Urothelium cell line (cell line): ENCODE measurements around the gene TMEM179.
"Not testable (repeated sequence)": the region's sequence is repeated elsewhere in the genome, so short reads cannot be mapped to it uniquely, and the experiment has no call there.

Experiments used
- DNase-seq: peaks from one replicate; pipeline ENCODE4 v3.0.0; 2011; ENCODE audit warnings: low spot score, mixed read lengths
- FAIRE-seq: peaks from 2 replicates; lab custom pipeline; 2011; peaks lifted over from hg19 to GRCh38; lab: Jason Lieb, UNC

Gene TMEM179

DNA sequence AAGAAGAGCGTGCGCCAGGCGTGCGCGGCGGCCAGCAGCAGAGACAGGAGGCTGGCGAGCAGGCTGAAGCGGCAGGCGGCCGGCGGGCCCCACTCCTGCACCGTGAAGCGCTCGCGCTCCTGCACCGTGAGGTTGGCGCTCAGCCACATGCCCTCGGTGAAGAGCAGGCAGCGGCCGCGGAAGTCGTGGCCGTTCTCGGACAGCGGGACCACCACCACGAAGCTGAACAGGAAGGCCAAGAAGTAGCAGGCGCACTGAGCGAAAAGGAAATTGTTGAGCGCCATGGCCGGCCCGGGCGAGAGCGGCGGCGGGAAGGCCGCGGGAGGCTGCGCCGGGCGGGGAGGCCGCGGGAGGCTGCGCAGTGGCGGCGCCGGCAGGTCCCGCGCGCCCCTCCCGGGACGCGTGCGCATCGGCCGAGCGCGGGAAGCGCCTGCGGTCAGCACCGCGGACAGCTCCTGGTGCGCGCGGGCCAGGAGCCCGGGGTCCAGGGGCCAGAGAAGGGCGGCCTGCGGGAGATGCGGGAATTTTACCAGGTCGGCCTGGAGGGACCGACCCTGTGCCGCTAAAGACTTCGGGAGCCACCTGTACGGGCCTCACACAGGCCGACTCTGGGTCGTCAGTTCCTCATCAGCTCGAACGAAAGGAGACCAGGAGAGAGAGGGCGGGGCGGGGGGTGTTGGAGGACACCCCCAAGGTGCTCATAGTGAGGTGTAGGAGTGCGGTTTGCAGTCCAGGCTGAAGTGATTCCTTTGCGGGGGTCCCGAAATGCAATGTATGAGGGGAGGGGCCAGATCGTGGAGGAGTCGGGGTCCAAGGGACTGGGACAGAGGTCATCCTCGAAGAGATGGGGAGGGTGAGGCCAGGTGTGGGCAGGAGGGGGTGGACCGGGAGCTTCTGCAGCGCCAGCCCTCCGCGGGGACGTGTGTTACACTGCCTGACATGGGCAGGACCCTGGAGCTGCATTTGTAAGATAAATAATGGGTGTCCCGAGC, at the start of gene TMEM179:
Gene TMEM179, minus strand, starts transcription at position 315 of the 992 bp plus-strand sequence. Its CDS starts 31 bp downstream, at position 284.
- FAIRE-seq = no peak
- peak; percentile 72 for DNase-seq

DNA sequence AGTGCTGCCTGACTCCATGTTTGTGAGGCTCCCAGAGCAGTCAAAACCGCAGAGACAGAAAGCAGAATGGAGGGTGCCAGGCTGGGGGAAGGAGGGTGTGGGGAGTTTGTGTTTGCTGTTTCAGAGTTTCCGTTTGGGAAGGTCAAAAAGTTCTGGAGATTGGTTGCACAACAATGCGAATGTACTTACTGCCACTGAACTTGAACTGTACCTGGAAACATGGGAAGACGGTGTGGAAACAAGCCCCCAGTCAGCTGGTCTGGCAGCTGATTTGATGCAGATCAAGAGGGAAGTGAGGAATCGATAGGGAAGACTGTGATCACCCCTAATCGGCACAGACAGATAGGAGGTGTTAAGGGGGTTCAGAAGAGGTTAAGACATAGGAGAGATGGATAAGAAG, 49.5 kb upstream of the TMEM179 start:
- no peak for FAIRE-seq
- DNase-seq = no peak

DNA sequence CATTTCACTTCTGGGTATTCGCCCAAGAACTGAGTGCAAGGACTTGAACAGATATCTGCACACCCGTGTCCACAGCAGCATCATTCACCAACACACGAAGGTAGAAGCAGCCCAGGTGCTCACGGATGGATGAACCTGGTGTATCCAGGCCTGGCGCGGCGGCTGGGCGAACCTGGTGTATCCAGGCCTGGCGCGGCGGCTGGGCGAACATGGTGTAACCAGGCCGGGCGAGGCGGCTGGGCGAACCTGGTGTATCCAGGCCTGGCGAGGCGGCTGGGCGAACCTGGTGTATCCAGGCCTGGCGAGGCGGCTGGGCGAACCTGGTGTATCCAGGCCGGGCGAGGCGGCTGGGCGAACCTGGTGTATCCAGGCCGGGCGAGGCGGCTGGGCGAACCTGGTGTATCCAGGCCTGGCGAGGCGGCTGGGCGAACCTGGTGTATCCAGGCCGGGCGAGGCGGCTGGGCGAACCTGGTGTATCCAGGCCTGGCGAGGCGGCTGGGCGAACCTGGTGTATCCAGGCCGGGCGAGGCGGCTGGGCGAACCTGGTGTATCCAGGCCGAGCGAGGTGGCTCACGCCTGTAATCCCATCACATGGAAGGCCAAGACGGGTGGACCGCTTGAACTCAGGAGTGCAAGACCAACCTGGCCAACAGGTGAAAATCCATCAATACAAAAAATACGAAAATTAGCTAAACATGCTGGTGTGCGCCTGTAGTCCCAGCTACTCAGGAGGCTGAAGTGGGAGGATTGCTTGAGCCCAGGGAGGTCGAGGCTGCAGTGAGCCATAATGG, 48.8 kb upstream of the TMEM179 start:
- FAIRE-seq, DNase-seq: not testable (repeated sequence)

DNA sequence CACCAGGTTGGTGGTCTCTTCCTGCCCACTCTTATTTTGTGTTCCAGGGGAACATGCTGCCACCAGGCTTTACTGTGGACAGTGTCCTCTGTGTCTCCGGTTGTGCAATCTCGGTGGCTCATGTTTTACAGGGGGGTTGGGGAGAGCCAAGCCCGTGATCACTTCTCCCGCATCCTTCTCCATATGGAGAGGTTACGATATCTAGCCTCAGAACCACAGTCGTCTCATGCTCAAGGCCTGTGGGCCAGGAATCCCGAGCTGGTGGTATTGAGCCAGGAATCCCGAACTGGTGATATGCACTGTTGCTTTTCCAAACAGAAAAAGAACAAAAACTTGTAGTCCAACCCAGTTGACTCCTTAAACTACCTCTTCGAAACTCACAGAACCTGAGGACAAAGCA, 47.8 kb upstream of the TMEM179 start:
- DNase-seq (no peak), FAIRE-seq (no peak)

DNA sequence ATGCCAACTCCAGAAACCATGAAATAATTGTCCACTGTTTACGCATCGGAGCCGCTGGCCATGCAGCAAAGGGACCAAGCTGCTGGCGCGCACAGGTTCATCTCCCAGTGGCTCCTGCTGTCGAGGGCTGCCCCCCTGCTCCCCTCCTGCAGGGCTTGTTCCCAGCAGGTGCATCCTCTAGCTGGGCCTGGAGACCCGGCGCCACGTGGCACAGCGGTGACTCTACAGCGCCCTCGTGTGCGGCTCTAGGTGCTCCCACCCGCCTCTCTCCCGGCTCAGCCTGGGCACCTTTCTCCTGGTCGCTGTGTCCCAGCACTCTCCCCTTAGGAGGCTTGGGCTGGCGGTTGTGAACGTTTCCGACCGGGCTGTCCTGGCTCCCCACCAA, 47.3 kb upstream of the TMEM179 start:
- DNase-seq = no peak
- no peak for FAIRE-seq

DNA sequence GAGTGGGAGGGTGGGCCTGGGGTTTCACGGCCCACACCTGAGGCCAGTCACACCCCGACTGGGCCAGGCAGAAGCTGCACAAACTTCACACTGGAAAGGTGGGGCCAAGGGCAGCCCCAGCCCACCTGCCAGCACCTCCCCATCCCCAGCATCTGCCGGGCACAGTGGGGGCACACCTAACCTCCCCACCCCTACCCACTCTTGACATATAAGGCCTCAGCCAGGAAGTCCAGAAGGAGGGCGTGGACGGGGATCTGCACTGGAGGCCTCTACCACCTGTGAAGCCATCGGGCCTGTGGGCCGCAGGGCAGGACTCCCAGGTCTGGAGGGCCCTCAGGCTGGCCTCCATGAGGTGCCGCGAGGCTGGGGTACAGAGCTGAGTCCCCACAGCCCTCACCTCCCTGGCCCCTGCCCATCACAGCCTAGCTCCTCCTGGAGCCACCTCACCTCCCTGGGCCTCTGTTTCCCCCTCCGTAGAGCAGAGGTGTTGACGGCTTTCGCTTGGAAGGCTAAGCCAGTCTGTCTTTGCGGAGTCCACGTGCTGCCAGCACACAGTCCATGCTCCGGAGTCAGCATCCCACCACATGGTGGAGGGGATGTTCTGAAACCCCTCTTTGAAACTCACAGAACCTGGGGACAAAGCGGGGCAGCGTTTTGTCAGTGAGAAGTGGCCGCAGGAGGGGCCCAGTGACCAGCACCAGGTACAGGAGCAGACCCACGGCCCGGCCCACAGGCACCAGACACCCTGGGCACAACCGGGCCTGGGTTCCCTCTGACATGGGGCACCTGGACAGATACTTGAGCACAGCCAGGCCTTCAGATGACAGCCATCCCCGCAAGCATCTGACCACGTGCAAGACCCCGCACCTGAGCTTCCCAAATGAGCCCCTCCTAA, 46.7 kb upstream of the TMEM179 start:
- no peak for DNase-seq

DNA sequence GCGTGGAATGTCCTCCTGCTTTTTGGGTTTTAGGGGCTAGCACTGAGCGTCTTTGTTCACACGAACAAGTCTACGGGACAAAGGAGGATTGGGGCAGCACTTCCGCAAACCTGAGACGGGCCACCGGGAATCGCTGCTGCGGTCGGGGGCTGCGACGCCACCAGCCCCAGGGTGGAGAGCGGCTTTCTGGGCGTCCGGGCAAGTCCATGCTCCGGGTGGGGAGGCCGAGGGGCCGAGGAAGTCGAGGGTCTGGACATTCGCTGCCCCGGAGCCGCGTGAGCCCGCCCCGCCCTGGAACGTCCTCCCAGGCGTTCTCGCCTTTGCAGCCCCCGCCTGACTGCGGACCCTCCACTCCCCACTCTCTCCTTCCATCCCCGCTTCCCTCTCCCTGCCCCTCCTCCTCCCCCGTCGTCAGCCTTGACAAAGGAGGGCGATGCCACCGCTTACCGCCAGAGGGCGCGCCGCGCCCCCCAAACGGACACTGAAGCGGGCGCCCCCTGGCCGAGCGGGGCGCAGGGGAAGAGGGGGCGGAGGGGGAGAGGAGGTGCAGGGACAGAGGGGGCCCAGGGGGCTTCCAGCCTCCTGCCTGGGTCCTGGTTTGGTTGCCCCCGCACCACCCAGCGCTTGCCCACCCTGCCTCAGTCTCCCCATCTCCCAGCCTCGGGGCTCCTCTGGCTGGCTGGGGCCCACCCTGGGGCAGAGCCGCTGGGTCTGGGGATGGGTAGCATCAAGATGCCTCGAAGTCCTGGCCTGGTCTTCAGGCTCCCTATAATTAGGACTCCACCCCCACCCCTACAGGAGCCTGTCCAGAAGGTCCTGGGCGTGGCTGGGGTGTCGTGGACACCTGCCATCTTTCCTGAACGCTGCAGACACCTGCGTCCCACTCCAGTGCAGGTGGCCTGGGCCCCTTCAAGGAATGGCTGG, 45.7 kb upstream of the TMEM179 start:
- DNase-seq (peak; percentile 46), FAIRE-seq (no peak)

More for the DNA sequence above, 46.7 kb upstream of the TMEM179 start:
- FAIRE-seq = no peak

DNA sequence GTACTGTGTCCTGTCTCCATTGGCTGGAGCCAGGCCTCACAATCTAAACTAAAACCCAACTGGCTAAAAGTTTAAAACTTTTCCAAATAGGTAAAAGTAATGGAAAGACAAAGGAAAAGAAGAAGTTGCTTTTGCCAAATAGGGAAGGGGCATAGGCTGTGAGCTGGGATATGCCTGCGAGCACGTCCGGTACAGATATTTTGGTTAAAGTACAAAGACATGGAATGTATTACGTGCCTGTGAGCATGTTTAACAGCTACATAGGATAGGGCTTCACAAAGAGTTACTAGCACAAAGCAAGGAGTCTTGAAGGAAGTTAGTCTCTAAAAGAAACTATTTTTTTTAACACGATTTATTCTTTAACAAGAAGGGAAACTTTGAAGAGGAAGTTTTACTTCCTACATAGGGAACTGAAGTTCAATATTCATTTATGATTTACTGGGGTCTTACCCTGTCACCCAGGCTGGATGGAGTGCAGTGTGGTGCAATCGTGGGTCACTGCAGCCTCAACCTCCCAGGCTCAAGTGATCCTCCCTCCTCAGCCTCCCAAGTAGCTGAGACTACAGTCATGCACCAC, 43.0 kb upstream of the TMEM179 start:
- FAIRE-seq = no peak
- no peak for DNase-seq

DNA sequence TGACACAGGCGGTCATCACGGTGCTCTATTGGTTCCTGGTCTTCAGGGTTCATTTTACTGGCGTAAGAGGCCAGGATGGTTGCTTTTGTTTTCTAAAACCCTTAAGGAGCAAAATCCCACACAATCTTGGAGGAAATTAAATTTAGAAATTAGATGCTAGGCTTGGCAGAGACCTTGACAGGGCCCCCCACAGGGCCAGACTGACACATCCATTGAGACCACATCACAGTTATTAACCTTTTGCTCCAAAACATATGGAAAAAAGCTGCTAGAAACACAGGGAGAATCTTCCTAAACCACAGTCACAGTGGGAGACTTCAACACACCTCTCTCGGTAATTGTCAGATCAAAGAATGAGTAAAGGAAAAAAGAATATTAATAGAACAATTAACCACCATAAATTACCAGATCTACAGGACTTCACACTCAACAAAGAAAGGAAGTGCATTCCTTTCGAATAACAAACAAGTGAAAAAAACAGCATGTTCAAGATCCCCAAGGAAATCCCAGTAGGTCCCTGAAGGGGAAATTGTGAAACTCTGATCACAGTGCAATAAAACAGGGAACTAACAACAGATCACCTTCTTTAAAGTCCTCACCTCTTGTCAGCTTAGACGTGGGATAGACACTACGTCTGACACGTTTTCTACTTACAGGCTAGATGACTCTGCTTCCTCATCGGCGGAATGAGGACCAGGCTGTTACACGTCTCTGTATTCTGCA, 40.2 kb upstream of the TMEM179 start:
- no peak for FAIRE-seq
- DNase-seq = no peak

DNA sequence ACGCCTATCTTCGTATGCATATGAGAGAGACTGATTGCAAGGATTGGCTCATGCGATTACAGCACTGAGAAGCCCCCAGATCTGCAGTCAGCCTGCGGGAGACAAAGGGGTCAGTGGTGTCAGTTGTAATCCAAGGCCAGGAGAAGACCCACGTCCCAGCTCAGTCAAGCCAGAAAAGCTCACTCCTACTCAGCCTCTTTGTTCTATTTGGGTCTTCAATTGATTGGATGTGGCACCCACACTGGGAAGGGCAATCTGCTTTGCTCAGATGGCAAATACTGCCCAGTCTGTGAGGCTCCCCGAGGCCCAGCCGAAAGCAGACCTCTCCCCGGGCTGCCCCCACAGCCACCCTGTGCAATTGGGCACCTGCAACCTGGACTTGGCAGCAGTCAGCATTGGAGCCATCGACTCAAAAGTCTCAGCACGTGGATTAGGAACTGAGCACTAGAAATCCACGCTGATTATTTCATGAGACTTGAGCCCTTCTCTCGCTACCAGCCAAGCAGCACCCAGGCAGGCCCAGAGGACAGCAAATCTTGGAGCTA, 39.6 kb upstream of the TMEM179 start:
- DNase-seq (no peak), FAIRE-seq (no peak)

DNA sequence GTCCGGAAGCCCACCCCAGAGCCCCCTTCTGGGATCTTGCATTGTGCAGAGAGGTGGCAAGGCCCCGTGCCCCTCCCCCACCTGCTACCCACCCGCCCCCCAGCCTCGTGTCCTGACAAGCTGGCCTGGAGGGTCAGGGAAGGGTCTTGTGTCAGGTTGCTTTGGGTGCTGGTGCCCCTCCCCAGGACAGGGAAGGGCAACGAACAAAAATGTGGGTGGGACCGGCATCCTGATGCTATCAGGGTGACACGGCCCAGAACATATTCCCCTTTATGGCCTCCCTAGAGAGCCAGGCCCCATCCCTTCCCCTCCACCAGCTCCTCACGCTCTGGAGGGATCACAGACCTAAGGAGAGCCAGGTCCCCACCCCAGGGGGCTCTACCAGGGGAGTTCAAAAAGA, 38.7 kb upstream of the TMEM179 start:
- DNase-seq = no peak
- no peak for FAIRE-seq

DNA sequence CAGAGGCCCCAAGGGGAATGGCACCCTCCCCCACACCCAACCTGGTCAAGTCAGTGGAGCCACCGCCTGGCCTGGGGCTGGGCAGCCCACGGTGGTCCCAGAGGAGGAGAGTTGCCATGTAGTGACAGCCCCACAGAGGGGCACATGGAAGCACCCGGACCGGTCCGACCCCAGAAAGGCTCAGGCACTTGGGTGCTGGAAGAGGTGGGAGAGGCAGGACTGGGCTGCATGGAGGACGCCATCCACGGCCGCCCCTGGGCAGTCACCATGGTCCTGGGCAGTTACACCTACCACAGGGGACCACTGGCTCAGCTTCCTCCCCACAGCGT, 37.9 kb upstream of the TMEM179 start:
- no peak for FAIRE-seq
- DNase-seq = no peak

DNA sequence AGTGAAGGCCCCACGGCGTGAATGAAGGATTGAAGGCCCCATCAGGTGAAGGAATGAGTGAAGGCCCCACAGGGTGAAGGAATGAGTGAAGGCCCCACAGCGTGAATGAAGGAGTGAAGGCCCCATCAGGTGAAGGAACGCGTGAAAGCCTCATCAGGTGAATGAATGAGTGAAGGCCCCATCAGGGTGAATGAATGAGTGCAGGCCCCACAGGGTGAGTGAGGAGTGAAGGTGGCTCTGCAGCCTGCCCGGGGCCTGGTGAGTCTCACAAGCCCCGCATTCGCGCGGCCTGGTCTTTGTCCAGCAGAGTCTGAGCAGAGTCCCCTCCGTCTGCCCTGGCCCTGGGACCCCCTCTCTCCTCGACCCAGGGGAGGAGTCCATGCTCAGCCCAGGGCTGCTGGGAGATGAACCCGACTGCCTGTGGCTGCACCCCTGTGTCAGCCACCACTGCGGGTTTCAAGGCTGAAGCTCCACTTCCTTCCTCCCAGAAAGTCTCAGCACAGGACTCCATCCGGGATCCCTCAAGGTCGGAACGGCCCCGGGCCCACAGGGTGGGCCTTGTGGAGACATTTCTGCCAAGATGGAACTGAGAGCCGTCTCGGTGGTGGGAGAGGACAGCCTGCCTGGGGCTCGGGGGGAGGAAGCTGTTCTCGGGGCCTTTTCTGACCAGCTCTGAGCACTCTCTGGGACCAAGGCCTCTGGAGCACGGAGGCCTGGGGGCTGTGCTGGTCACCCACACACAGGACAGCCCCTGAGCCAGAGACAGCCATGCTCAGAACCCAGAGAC, 37.4 kb upstream of the TMEM179 start:
- FAIRE-seq (no peak), DNase-seq (no peak)

DNA sequence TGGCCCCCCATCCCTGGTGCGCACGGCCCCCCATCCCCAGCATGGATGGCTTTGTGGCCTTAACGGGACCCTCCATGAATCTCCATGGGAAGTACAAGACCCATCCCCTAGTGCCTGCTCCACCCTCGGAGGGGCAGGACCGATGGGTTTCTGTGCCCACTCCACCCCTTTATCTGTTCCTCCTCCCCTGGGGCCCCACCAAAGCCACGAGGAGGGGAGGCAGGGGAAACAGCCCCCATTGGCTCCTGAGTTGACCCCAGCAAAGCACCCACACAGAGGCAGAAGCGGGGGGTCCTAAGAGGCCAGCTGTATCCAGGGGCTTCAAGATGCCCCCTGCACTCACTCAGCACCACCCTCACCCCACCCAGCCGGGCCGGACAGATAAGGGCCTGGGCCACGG, 36.1 kb upstream of the TMEM179 start:
- DNase-seq (no peak), FAIRE-seq (no peak)

DNA sequence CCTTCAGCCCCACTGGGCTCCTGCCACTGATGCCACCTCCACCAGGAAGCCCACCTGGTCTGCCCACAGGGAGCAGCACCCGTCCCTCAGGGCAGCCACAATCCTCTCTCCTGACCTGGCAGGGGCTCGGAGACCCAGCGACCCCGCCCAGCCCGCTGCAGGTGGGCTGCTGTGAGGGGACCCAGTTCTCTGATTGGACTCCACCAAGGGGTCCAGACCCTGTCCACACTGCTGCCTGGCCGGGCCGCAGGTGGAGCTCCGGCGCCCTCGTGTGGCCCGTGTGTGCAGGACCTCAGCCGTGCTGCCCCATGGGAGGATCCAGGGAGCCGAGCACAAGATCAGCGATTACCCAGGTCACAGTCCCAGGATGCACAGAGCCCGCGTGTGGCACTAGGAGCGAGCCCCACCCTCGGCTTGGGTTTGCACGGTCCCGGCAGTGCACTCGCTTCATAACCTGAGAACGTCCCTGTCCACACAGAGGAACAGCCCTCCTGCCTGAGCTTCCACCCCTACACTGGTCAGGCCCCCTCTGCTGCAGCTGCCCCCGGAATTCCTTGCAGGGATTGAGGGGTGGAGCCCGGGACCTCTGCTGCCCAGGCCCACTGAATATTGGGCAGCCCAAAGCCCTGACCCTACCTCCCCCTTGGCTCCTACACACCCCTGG, 35.4 kb upstream of the TMEM179 start:
- peak; percentile 76 for DNase-seq

DNA sequence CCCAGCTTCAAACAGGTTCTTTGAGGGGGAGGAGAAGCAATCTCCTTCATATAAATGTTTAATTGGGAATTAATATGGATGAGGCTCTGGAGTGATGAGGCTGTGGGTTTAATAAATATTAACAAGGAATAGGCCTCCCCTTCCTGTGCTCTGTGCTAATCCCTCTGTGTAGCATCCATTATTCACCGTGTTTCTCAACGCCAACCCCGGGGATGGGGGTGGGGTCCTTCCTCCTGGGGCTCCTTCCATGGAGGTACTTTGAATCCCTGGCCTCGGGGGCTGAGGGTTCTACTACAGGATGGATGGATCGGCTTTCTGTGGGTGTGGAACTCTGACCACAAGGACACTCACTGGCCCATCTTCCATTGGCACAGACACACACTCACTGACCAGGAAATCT, 34.9 kb upstream of the TMEM179 start:
- FAIRE-seq (no peak), DNase-seq (no peak)

More for the DNA sequence above, 35.4 kb upstream of the TMEM179 start:
- no peak for FAIRE-seq

DNA sequence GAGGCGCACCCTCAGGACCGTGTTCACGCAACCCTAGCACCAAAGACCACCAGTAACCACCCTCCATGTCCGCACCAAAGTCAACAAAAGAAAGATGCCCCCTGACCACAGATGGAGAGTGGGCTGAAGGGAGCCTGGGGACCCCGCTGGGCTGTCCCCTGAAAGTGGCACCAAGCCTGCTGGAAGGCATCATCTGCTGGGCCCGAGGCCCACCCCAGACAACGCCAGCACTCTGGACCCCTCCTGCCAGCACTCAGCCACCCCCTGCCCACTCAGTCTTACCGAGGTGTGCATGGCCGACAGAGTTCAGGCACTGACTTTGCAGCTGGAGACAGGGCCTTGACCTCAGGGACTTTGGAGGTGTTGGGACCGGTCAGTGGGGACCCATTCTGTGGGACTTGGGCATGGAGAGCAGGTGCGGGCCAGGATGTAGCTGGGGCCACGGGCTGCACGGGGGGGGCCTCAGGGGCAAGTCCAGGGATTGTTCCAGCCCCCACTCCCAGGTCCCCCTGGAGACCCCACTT, 34.4 kb upstream of the TMEM179 start:
- DNase-seq (no peak), FAIRE-seq (no peak)
